ENCODE measurements around the gene ZFYVE28.

GRCh38 chr4:2322227-2322626, 96.2 kb downstream of the ZFYVE28 start:
- TF ChIP-seq CTCF (IDR thresholded peaks at IDR 0.05) (no peak), POLR2A (IDR thresholded peaks at IDR 0.05) (no peak)

Data from Peyer's patch (tissue), 4 donors.